Measurements from ENCODE around the gene JHY.

JHY gene

DNA sequence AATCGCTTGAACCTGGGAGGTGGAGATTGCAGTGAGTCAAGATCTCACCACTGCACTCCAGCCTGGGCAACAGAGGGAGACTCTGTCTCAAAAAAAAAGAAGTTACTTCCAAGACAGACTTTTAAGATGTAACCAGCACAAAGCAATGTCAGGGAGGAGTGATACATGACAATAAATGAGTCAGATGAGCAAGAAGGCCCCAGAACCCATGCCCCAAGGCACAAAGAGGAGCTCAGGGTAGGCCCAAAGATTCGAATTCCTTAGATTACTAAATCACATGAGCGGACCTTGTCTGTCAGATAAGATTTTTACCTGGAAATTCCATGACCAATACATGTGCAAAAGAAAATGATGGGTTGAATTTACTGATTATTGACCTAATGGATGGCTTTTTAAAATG lies 10.5 kb upstream of the JHY start:
- no peak for DNase-seq

GRCh38 chr11:122874991-122875390 lies 7.6 kb upstream of the JHY start:
- DNase-seq = no peak

DNA sequence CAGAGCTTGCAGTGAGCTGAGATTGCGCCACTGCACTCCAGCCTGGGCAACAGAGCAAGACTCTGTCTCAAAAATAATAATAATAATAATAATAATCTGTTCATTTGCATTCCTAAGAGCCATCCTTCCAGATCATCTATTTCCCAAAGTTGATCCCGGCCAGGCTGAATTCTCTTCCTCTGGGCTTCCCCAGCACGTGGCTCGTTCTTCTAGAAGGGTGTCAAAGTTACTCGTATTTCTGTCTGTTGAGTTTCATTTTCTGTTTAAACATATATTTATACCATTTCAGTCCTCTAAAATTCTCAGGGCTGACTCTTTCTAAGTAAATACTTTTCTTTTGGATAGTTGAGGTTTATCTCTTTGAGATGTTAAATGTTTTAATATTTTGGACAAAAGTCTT lies 4.8 kb upstream of the JHY start:
- no peak for DNase-seq

DNA sequence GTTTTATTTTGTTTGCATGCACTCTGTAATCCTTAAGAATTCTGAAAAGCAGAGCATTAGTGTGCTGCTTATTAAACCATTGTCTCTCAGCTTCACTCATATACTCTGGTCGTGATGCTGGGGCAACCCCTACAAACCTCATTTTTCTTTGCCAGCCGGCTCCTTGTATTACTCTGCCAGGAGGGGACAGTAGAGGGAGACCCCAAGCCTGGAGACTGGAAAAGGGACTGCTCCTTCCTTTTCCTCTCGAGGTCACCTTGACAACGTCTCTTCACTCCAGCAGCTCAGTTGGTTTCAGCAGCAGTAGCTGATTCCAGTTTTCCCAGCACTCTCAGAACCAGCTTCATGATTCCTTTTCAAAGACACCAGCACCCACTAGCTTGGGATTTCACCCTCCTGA lies 2.8 kb upstream of the JHY start:
- no peak for DNase-seq

GRCh38 chr11:122882857-122883645 lies 492 bp downstream of the JHY start:
- peak; percentile 24 for DNase-seq

DNA sequence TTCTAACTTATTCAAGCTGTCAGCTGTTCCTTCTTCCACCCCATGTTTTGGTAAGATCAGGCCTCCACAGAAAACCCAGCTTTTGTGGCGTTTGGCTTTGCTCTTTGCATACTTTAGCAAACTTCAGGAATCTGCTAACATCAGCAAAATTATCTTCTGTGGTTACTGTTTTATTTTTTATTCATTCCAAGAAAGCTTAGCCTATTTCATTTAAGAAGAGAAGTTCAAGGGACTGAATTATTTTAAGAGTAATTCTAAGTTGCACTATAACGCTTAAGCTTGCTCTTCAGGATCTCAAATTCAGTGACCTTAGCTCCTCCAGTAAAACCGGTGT lies 1.1 kb downstream of the JHY start:
- no peak for DNase-seq

GRCh38 chr11:122888162-122888561 lies 5.6 kb downstream of the JHY start:
- no peak for DNase-seq

- no peak for DNase-seq
Measured at GRCh38 chr11:122893131-122893530, 10.6 kb downstream of the JHY start.

DNA sequence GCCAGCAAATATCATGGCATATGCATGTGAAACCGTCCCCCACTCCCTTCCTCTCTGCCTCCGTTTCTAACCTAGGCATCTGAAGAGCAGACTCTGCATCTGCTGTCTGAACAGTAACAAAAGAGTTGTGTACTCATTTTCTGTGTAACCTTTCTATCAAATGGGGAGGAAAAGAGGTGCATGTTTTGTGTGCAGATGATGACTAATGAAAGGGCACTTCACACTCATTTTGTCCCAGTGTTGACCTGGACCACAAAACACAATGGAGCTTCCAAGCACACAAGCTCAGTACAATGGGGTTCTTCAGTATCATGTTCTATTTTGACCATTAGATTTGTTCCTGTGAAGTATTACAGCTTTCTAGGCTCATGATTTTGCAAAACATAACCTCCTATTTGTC lies 13.0 kb downstream of the JHY start:
- no peak for DNase-seq

- no peak for DNase-seq
Measured at GRCh38 chr11:122897606-122898210, 15.1 kb downstream of the JHY start.

GRCh38 chr11:122898799-122899198 lies 16.2 kb downstream of the JHY start:
- DNase-seq = no peak

DNA sequence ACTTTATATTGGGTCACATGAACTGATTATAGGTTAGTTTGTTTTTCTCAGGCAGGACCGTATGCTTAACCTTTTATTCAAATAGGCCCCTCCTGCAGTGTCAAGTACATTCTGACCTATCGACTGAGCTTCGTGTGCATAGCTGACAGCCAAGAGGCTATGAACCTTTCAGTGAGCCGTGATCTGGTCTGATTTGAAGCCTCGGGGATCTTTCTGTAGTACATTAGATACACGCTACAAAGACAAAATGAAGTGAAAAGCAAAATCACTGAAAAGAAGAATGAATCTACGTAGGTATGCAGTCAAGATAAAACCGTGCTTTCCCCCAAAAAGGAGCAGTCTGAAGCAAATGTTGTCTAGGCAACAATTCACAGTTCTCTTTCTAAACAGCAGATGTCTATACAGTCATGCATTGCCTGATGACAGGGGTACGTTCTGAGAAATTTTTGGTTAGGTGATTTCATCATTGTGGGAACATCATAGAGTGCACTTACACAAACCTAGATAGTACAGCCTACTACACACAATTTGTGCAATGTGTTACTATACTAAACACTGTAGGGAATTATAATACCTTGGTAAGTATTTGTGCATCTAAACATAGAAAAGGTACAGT lies 18.1 kb downstream of the JHY start:
- no peak for DNase-seq

GRCh38 chr11:122902951-122903350 lies 20.4 kb downstream of the JHY start:
- DNase-seq = no peak

- no peak for DNase-seq
Measured at GRCh38 chr11:122910775-122911174, 28.2 kb downstream of the JHY start.

DNA sequence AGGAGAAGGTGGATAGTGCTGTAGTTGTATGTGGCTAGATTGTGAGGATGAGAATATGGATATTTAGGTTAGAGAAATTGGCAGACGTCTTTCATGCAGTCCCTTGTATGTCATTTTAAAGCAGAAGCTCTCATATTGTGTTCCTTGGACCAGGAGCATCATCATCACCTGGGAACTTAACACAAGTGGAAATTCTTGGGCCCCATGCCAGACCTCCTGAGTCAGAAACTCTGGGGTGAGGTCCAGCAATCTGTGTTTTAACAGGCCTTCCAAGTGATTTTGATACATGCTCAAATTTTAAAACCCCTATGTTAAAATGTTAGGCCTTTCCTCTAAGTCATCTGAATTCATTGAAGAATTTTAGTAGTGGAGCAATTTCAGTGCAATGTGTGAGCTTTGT lies 34.8 kb downstream of the JHY start:
- no peak for DNase-seq

DNA sequence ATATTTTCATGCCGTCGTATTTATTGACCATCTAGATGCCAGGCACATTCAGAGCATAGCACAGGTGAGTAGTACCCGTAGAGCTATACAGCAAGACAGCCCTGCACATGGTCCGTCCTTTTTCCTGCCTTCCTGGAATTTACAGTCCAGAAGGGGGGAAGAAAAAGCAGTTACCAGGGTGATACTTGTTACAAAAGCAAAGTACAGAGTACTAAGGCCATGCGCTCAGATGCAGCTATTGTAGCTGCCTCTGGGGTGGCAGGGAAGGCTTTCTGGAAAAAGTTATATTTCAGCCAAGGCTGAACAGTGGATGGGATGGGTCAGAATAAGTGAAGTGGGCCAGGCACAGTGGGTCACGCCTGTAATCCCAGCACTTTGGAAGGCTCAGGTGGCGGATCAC lies 36.2 kb downstream of the JHY start:
- DNase-seq = no peak

GRCh38 chr11:122920579-122920978 lies 38.0 kb downstream of the JHY start:
- no peak for DNase-seq

DNA sequence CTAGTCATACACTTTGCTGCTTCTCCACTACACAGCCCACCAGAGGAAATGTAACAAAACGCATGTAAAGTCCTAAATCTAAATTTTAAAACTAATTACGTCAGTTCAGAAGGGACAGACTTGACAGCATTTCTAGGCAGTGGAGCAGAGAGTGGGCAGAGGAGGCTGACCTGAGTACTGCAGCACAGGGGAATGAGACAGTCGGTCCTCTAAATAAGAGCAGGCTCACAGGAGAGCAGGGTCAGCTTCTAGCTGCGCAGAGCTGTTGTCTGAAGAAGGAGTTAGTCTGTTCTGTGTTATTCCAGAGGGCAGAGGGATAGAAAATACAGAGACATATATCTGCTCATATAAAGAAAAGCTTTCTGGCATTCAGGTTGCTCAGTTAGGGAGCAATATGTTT lies 40.3 kb downstream of the JHY start:
- no peak for DNase-seq

DNA sequence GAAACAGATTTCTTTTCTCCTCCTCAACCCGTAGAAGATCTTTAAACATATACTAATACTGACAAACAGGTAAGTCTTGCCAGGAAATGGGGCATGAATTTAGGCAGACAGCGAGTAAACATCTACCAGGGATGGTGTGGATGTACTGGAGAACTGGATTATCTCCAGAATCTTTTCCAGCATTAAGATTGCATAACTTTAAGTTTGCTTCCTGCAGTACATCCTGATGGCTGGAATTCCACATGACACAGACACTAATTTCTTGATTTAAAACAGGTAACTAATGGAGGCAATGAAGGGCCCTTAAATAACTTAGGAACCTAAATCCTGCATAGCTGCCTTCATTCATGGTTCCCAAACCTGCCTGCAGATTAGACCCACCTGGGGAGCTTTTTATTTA lies 40.7 kb downstream of the JHY start:
- no peak for DNase-seq

- DNase-seq = no peak
Measured at GRCh38 chr11:122931510-122931909, 49.0 kb downstream of the JHY start.

DNA sequence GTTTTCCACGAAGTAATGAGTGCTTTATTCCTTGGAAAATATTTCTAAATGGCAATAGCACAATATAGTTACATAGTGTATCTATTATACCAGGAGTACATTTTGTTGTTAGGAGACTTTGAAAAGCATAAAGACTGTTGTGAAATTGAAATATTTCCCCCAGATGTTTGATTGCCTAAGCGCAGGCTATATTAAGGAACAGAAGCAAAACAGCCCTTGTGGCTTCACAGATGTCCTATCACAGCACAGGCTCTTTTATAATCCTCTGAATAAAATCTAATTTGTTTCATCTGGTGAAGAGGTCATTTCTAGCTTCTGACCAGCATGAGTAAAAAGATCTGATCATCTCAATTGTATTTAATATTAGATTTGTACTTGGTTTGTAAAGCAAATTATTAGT lies 50.9 kb downstream of the JHY start:
- no peak for DNase-seq

DNA sequence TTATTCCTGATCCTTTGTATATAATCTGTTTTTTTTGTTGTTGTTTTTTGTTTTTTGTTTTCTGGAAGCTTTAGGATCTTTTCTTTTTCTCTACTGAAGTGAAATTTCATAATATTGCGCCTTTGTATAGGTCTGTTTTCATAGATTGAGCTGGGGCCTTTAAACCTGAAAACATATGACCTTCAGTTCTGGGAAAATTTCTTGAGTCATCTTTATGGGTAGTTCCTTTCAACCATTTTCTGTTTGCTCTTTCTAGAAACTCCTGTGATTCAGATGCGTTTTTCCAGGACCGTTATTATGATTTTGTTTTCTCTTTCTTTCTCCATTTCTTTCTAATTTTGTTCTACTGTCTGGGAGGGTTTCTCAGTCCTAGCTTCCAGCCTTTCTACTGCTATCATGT lies 55.4 kb downstream of the JHY start:
- DNase-seq = no peak

GRCh38 chr11:122938557-122938956 lies 56.0 kb downstream of the JHY start:
- DNase-seq = no peak

GRCh38 chr11:122951211-122951610 lies 68.7 kb downstream of the JHY start:
- no peak for DNase-seq

GRCh38 chr11:122954455-122954854 lies 71.9 kb downstream of the JHY start:
- no peak for DNase-seq

Data from stimulated activated CD4-positive, alpha-beta T cell treated with anti-CD3 and anti-CD28 coated beads, Interleukin-1b, Interleukin-23, amount 100 ng/mL, for 48 hours (primary cell).